Panc1 (cell line): ENCODE results near the gene NHS. TPM values are rescaled to one million over a fixed set of nuclear protein-coding genes. Genes with fewer than 3 reads are reported as not detected.

Experiments
- ATAC-seq: fragments of 200-7000 bp; cut with Tn5 transposase; 2 replicates; pipeline ENCODE4 v1.9.1; 2020; ENCODE audit warnings: mild to moderate bottlenecking, moderate library complexity
- BruUV-seq: library from RNA; stranded (reverse); fragments of 400-500 nt; replicated peaks from 2 replicates; lab custom pipeline; 2021; lab: Mats Ljungman, UMichigan
- CTCF ChIA-PET: fragments of 300-600 bp; sonication (Branson Sonifier 250); formaldehyde crosslinking; loops from one replicate; lab custom pipeline; 2022; ENCODE audit warnings: antibody characterized with exemption; lab: Charles Lee
- POLR2A ChIA-PET: fragments of 300-600 bp; sonication (Branson Sonifier 250); formaldehyde crosslinking; loops from one replicate; lab custom pipeline; 2022; ENCODE audit warnings: antibody characterized with exemption; lab: Charles Lee
- DNase-seq: peaks from one replicate; pipeline ENCODE4 v3.0.0-alpha.2; 2010; ENCODE audit warnings: low read depth, low spot score
- H3K27ac ChIP-seq: 2 replicates; pipeline ENCODE4 v1.5.1; 2011; ENCODE audit warnings: mild to moderate bottlenecking, low read length, inconsistent platforms
- H3K27me3 ChIP-seq: fragments of 200-500 bp; sonication (Bioruptor generic); 2 replicates; pipeline ENCODE4 v1.6.0; 2014; ENCODE audit warnings: low read length, inconsistent platforms; ENCODE audit not compliant: control insufficient read depth, insufficient read depth
- H3K36me3 ChIP-seq: fragments of 200-500 bp; sonication (Bioruptor generic); 2 replicates; pipeline ENCODE4 v1.5.1; 2014; ENCODE audit warnings: inconsistent platforms, mild to moderate bottlenecking, low read length, moderate library complexity; ENCODE audit not compliant: control insufficient read depth, insufficient read depth
- H3K4me1 ChIP-seq: 2 replicates; pipeline ENCODE4 v1.5.1; 2011; ENCODE audit warnings: inconsistent platforms, mild to moderate bottlenecking, low read length, moderate library complexity; ENCODE audit not compliant: control insufficient read depth, insufficient read depth
- H3K4me3 ChIP-seq, 2 experiments: 2 replicates each; pipeline ENCODE4 v1.5.1; 2011 to 2012; ENCODE audit warnings: low read depth in 2 of 2, low read length in 2 of 2, mild to moderate bottlenecking in 2 of 2, inconsistent platforms in 1 of 2, moderate library complexity in 1 of 2
- H3K9me3 ChIP-seq: fragments of 200-500 bp; sonication (Bioruptor generic); 2 replicates; pipeline ENCODE4 v1.5.1; 2014; ENCODE audit warnings: low read depth, mild to moderate bottlenecking, inconsistent platforms, low read length, moderate library complexity; ENCODE audit not compliant: control insufficient read depth, insufficient read depth
- POLR2AphosphoS5 ChIP-seq: IDR thresholded peaks from 2 replicates; pipeline ENCODE4 v1.6.1; 2012; ENCODE audit warnings: mild to moderate bottlenecking, low read depth, low read length, moderate library complexity
- REST ChIP-seq, 2 experiments: IDR thresholded peaks; 2 replicates each; pipeline ENCODE4 v1.6.1; 2011 to 2012; ENCODE audit warnings: low read depth in 2 of 2, control low read depth in 1 of 2, low read length in 1 of 2, mild to moderate bottlenecking in 1 of 2, moderate library complexity in 1 of 2; ENCODE audit not compliant: insufficient read depth in 1 of 2
- SIN3A ChIP-seq: IDR thresholded peaks from 2 replicates; pipeline ENCODE4 v1.6.1; 2012; ENCODE audit warnings: low read depth, mild to moderate bottlenecking, low read length, moderate library complexity, borderline replicate concordance; ENCODE audit not compliant: insufficient read depth
- TCF7L2 ChIP-seq: IDR thresholded peaks from 2 replicates; pipeline ENCODE4 v1.6.1; 2011; ENCODE audit warnings: mild to moderate bottlenecking, low read depth, low read length, inconsistent platforms
- in situ Hi-C: cut with HindIII; loops from 2 replicates; pipeline ENCODE4 v1.10.0; 2016; ENCODE audit warnings: low sequenced_read_pairs, low pct_unique_long_range_greater_than_20kb
- intact Hi-C: fragments of 100-400 bp; cut with micrococcal nuclease; formaldehyde crosslinking; loops from one replicate; pipeline ENCODE4 v1.10.0; 2022; ENCODE audit not compliant: unreplicated experiment
- total RNA-seq: library from RNA; stranded (reverse); gene quantifications from one replicate; pipeline ENCODE4 v1.2.1, GENCODE V29; 2021; ENCODE audit not compliant: unreplicated experiment
- TF ChIP-seq, protein P1 (sequence below): fragments of 450-650 bp; IDR thresholded peaks from 2 replicates; pipeline ENCODE4 v1.5.1; 2017; ENCODE audit warnings: mild to moderate bottlenecking

Gene NHS
- total RNA-seq, 1 experiment from 2014 or later = 0.80 TPM

- POLR2A ChIA-PET = no interaction called here
- no peaks in the 10 kb centered on the region for H3K27me3 ChIP-seq
- no peak overlapping the region for H3K4me3 ChIP-seq
- DNase-seq (no peak), ATAC-seq (no peak)
- no peaks in the 10 kb centered on the region for H3K9me3 ChIP-seq
- no peak overlapping the region for H3K27ac ChIP-seq
- TF ChIP-seq SIN3A = no peak
- TF ChIP-seq, protein P1, sequence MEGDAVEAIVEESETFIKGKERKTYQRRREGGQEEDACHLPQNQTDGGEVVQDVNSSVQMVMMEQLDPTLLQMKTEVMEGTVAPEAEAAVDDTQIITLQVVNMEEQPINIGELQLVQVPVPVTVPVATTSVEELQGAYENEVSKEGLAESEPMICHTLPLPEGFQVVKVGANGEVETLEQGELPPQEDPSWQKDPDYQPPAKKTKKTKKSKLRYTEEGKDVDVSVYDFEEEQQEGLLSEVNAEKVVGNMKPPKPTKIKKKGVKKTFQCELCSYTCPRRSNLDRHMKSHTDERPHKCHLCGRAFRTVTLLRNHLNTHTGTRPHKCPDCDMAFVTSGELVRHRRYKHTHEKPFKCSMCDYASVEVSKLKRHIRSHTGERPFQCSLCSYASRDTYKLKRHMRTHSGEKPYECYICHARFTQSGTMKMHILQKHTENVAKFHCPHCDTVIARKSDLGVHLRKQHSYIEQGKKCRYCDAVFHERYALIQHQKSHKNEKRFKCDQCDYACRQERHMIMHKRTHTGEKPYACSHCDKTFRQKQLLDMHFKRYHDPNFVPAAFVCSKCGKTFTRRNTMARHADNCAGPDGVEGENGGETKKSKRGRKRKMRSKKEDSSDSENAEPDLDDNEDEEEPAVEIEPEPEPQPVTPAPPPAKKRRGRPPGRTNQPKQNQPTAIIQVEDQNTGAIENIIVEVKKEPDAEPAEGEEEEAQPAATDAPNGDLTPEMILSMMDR = no peak
- TF ChIP-seq REST (IDR thresholded peaks at IDR 0.05; ENCODE audit: insufficient read depth in 1 of 2, low read depth in 2 of 2, low read length in 1 of 2) = no peak
- TF ChIP-seq TCF7L2 = no peak
- TF ChIP-seq POLR2AphosphoS5 = no peak
- CTCF ChIA-PET = interaction anchor here (0.7 kb wide), 1 partner anchor 78 kb away, joined by 5 read pairs; no protein-coding TSS in a partner anchor
- H3K4me1 ChIP-seq = no peaks in the 10 kb centered on the region
- intact Hi-C loops (no loop called here), in situ Hi-C loops (no loop called here)
- H3K36me3 ChIP-seq = no peaks in the 10 kb centered on the region
- no TSS peak for BruUV-seq
Measured at GRCh38 chrX:17476411-17476810, 101.4 kb downstream of the NHS start.

GRCh38 chrX:17481086-17481485 is 106.1 kb downstream of the NHS start:
- Histone ChIP-seq H3K36me3 (no peaks in the 10 kb centered on the region), H3K4me3 (no peak overlapping the region), H3K27ac (no peak overlapping the region), H3K27me3 (no peaks in the 10 kb centered on the region), H3K4me1 (no peaks in the 10 kb centered on the region), H3K9me3 (no peaks in the 10 kb centered on the region)
- BruUV-seq = no TSS peak
- CTCF ChIA-PET = no interaction called here
- no peak for DNase-seq
- intact Hi-C loops = no loop called here
- TF ChIP-seq, protein P1 = no peak
- no peak for TF ChIP-seq SIN3A
- no peak for TF ChIP-seq TCF7L2
- no peak for TF ChIP-seq POLR2AphosphoS5
- no peak for TF ChIP-seq REST (IDR thresholded peaks at IDR 0.05; ENCODE audit: insufficient read depth in 1 of 2, low read depth in 2 of 2, low read length in 1 of 2)
- in situ Hi-C loops = no loop called here
- POLR2A ChIA-PET = no interaction called here
- ATAC-seq = no peak
